Transverse colon (tissue), 4 donors: Measurements from ENCODE around the gene NDRG2.

Experiments
- CTCF ChIP-seq, 5 experiments: fragments of 200-600 bp in 3 of 5; fragments of 450-650 bp in 2 of 5; sonication (generic) in 3 of 5; IDR thresholded peaks; 1 replicate in 2 of 5; 2 replicates in 3 of 5; pipeline ENCODE4 v1.5.1; 2016 to 2017; ENCODE audit warnings: antibody characterized with exemption in 5 of 5, inconsistent platforms in 3 of 5, mild to moderate bottlenecking in 2 of 5, moderate library complexity in 1 of 5
- POLR2A ChIP-seq: fragments of 450-650 bp; IDR thresholded peaks from one replicate; pipeline ENCODE4 v1.6.1; 2016; ENCODE audit warnings: antibody characterized with exemption, mild to moderate bottlenecking, moderate library complexity
- POLR2AphosphoS5 ChIP-seq, 3 donors: sonication (generic); formaldehyde crosslinking; IDR thresholded peaks; one replicate each; pipeline ENCODE4 v1.6.1; 2016; ENCODE audit warnings: antibody characterized with exemption in 3 of 3

DNA sequence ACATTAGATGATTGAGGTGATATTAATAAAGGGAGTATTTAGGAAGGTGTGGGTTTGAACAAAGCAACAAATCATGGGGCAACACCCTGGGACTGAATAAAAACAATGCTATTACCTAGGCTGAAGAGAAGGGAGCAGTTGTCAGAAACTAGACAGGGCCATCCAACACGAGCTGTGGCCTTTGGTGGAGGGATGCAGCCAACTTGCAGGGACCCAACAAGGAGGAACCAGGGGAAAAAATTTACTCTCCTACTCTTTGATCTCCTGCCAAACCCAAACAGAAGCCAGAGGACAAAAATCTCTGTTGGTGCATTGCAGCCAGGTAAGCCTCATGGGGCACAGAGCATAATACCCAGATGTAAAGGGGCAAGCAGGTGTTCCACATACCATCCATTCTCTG lies 13.7 kb downstream of the NDRG2 start:
- TF ChIP-seq CTCF (IDR thresholded peaks at IDR 0.05) (no peak), POLR2A (no peak), POLR2AphosphoS5 (IDR thresholded peaks at IDR 0.05) (no peak)
